PC-9 (cell line): ENCODE results near the gene PDGFD. TPM values are rescaled to one million over a fixed set of nuclear protein-coding genes. Genes with fewer than 3 reads are reported as not detected.

Experiments
- BruUV-seq: library from RNA; stranded (reverse); fragments of 400-500 nt; replicated peaks from 2 replicates; lab custom pipeline; 2021; lab: Mats Ljungman, UMichigan
- CTCF ChIA-PET: fragments of 300-600 bp; sonication (Branson Sonifier 250); formaldehyde crosslinking; loops from one replicate; lab custom pipeline; 2022; ENCODE audit warnings: antibody characterized with exemption; lab: Charles Lee
- POLR2A ChIA-PET: fragments of 300-600 bp; sonication (Branson Sonifier 250); formaldehyde crosslinking; loops from one replicate; lab custom pipeline; 2022; ENCODE audit warnings: antibody characterized with exemption; ENCODE audit not compliant: unreplicated experiment; lab: Charles Lee
- DNase-seq, 2 experiments: peaks; one replicate each; pipeline versions ENCODE4 v3.0.0 to v3.0.0-alpha.2; 2015 to 2022; ENCODE audit warnings: mixed read lengths in 1 of 2
- H2AFZ ChIP-seq: fragments of 200-600 bp; sonication (generic); 2 replicates; pipeline ENCODE4 v1.8.1; 2017; ENCODE audit warnings: antibody characterized with exemption
- H3F3A ChIP-seq: fragments of 200-600 bp; sonication (generic); 2 replicates; pipeline ENCODE4 v1.8.1; 2017; ENCODE audit warnings: antibody characterized with exemption, mild to moderate bottlenecking, low read depth; ENCODE audit not compliant: insufficient read depth
- H3K27ac ChIP-seq: fragments of 200-600 bp; sonication (generic); 2 replicates; pipeline ENCODE4 v1.6.1; 2016; ENCODE audit warnings: mixed run types
- H3K27me3 ChIP-seq: fragments of 200-600 bp; sonication (generic); 2 replicates; pipeline ENCODE4 v1.6.1; 2016; ENCODE audit warnings: low read depth, mixed run types; ENCODE audit not compliant: insufficient read depth
- H3K36me3 ChIP-seq: fragments of 200-600 bp; sonication (generic); 2 replicates; pipeline ENCODE4 v1.6.1; 2016; ENCODE audit warnings: low read depth, mixed run types
- H3K4me1 ChIP-seq: fragments of 200-600 bp; sonication (generic); replicated peaks from 2 replicates; pipeline ENCODE4 v1.6.1; 2016; ENCODE audit warnings: mixed run types; ENCODE audit not compliant: insufficient read depth
- H3K4me2 ChIP-seq: fragments of 200-600 bp; sonication (generic); 2 replicates; pipeline ENCODE4 v1.6.1; 2017; ENCODE audit warnings: mixed run types
- H3K4me3 ChIP-seq: fragments of 200-600 bp; sonication (generic); 2 replicates; pipeline ENCODE4 v1.6.1; 2016; ENCODE audit warnings: mixed run types
- H3K79me2 ChIP-seq: fragments of 200-600 bp; sonication (generic); 2 replicates; pipeline ENCODE4 v1.6.1; 2017; ENCODE audit warnings: low read depth, mixed run types
- H3K9me2 ChIP-seq: fragments of 200-600 bp; sonication (generic); 2 replicates; pipeline ENCODE4 v1.8.1; 2017; ENCODE audit warnings: mild to moderate bottlenecking; ENCODE audit not compliant: insufficient read depth
- H3K9me3 ChIP-seq: fragments of 200-600 bp; sonication (generic); 2 replicates; pipeline ENCODE4 v1.8.1; 2016; ENCODE audit warnings: low read depth; ENCODE audit not compliant: insufficient read depth
- H4K20me1 ChIP-seq: fragments of 200-600 bp; sonication (generic); 2 replicates; pipeline ENCODE4 v1.8.1; 2017; ENCODE audit not compliant: insufficient read depth
- EZH2 ChIP-seq: fragments of 200-600 bp; sonication (generic); IDR thresholded peaks from 2 replicates; pipeline ENCODE4 v1.8.0; 2017; ENCODE audit warnings: antibody characterized with exemption, low read depth
- intact Hi-C: fragments of 100-400 bp; cut with micrococcal nuclease; formaldehyde crosslinking; loops from one replicate; pipeline ENCODE4 v1.10.0; 2022; ENCODE audit not compliant: unreplicated experiment
- total RNA-seq: library from RNA; stranded (reverse); gene quantifications from 2 replicates; pipeline ENCODE4 v1.2.3, GENCODE V29; 2021
- TF ChIP-seq, protein P1 (sequence below): fragments of 200-600 bp; sonication (generic); conservative IDR thresholded peaks from 2 replicates; pipeline ENCODE4 v1.6.1; 2017; ENCODE audit warnings: mixed run types, antibody characterized with exemption, mild to moderate bottlenecking, moderate library complexity

The PDGFD gene
- total RNA-seq, 1 experiment from 2014 or later: 6.1 TPM

DNA sequence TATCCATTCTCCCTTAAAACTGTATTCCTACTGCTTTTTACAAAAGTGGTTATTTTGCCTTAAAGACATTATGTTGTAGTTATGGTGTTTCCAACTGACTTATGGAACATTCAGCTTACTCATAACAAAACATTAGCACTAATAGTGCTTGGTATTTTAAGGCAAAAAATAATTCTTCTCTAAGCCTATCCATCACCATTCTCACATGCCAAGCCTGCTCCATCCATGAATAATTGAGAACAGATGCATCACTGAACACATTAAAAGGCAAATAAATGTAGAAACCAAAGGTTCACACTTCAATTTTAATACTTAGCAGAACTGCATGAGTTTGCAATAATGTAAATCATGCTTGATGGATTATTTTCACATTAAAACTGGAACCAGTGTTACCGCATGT lies 169.9 kb downstream of the PDGFD start:
- no peaks in the 10 kb centered on the region for H3K36me3 ChIP-seq
- H4K20me1 ChIP-seq: no peaks in the 10 kb centered on the region
- no peak overlapping the region for H2AFZ ChIP-seq
- no peaks in the 10 kb centered on the region for H3F3A ChIP-seq
- no peak overlapping the region for H3K4me2 ChIP-seq
- no peak for DNase-seq
- no TSS peak for BruUV-seq
- ChIA-PET CTCF (no interaction called here), POLR2A (no interaction called here)
- no peaks in the 10 kb centered on the region for H3K27me3 ChIP-seq
- H3K4me3 ChIP-seq: no peak overlapping the region
- H3K9me3 ChIP-seq: no peaks in the 10 kb centered on the region
- no peaks in the 10 kb centered on the region for H3K4me1 ChIP-seq
- TF ChIP-seq, protein P1, sequence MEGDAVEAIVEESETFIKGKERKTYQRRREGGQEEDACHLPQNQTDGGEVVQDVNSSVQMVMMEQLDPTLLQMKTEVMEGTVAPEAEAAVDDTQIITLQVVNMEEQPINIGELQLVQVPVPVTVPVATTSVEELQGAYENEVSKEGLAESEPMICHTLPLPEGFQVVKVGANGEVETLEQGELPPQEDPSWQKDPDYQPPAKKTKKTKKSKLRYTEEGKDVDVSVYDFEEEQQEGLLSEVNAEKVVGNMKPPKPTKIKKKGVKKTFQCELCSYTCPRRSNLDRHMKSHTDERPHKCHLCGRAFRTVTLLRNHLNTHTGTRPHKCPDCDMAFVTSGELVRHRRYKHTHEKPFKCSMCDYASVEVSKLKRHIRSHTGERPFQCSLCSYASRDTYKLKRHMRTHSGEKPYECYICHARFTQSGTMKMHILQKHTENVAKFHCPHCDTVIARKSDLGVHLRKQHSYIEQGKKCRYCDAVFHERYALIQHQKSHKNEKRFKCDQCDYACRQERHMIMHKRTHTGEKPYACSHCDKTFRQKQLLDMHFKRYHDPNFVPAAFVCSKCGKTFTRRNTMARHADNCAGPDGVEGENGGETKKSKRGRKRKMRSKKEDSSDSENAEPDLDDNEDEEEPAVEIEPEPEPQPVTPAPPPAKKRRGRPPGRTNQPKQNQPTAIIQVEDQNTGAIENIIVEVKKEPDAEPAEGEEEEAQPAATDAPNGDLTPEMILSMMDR: no peak
- no peak for TF ChIP-seq EZH2
- H3K79me2 ChIP-seq: no peaks in the 10 kb centered on the region
- no peaks in the 10 kb centered on the region for H3K9me2 ChIP-seq
- intact Hi-C loops: no loop called here
- no peak overlapping the region for H3K27ac ChIP-seq

DNA sequence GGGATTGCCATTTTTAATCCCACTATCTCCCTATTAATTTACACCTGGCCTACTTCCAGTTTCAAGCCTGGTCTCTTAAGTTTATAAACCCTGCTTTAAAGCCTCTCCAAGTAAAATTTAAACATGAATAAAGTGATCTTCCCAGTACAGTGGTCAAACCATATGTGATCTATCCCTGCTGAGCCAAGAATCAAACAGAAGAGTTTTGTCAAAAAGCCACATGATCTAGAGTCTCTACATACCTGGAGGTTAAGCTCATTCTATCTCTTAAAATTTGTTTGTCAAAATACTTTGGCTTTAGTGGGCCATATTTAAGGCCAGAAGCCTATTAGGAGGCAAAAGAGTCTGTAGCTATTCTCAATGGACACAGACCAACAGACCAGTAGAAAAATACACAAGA lies 170.4 kb downstream of the PDGFD start:
- H3K36me3 ChIP-seq: no peaks in the 10 kb centered on the region
- H3K79me2 ChIP-seq: no peaks in the 10 kb centered on the region
- no peak overlapping the region for H2AFZ ChIP-seq
- no peaks in the 10 kb centered on the region for H3F3A ChIP-seq
- no TSS peak for BruUV-seq
- H3K9me2 ChIP-seq: no peaks in the 10 kb centered on the region
- no peak overlapping the region for H3K4me3 ChIP-seq
- H3K4me2 ChIP-seq: no peak overlapping the region
- intact Hi-C loops: no loop called here
- no peaks in the 10 kb centered on the region for H3K9me3 ChIP-seq
- no peaks in the 10 kb centered on the region for H3K27me3 ChIP-seq
- H4K20me1 ChIP-seq: no peaks in the 10 kb centered on the region
- H3K4me1 ChIP-seq: 0 out of 2 replicates have a peak, but pooled peaks cover 2% of the 10 kb centered on the region
- ChIA-PET POLR2A (interaction anchor here (0.6 kb wide), 1 partner anchor 68 kb away, joined by 3 read pairs; no protein-coding TSS in a partner anchor), CTCF (no interaction called here)
- H3K27ac ChIP-seq: no peak overlapping the region
- TF ChIP-seq, protein P1: no peak
- no peak for TF ChIP-seq EZH2
- DNase-seq: no peak

DNA sequence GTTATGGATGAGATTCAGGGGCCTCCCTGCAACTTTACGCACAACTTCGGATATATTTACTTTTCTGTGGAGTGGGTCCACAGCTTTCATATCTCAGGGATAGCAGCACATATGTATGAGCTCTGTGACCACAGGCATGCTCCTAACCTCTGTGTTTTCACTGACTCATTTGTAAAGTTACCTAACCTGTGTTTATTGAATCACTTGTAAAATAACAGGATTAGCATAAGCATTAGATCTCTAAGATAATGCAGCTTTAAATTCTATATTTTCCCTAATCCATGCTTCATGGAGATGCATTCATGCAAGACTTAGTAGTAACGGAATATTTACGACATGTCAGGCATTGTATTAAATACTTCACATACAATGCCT lies 175.4 kb downstream of the PDGFD start:
- no peak for TF ChIP-seq EZH2
- TF ChIP-seq, protein P1: no peak
- Histone ChIP-seq H4K20me1 (no peaks in the 10 kb centered on the region), H3K9me3 (no peaks in the 10 kb centered on the region), H3K4me2 (no peak overlapping the region), H3K79me2 (no peaks in the 10 kb centered on the region), H2AFZ (no peak overlapping the region), H3F3A (no peaks in the 10 kb centered on the region), H3K4me3 (no peak overlapping the region), H3K9me2 (no peaks in the 10 kb centered on the region), H3K27ac (no peak overlapping the region), H3K4me1 (0 out of 2 replicates have a peak, but pooled peaks cover 5% of the 10 kb centered on the region), H3K36me3 (no peaks in the 10 kb centered on the region), H3K27me3 (no peaks in the 10 kb centered on the region)
- BruUV-seq: no TSS peak
- peak in 1 of 2 experiments; percentile 67 for DNase-seq
- CTCF ChIA-PET: no interaction called here
- POLR2A ChIA-PET: interaction anchor here (0.6 kb wide), 1 partner anchor 74 kb away, joined by 3 read pairs; no protein-coding TSS in a partner anchor
- intact Hi-C loops: no loop called here
